A673 (cell line): ENCODE results near the gene HAND2. TPM values are rescaled to one million over a fixed set of nuclear protein-coding genes. Genes with fewer than 3 reads are reported as not detected.

Experiments used
- BruUV-seq: library from RNA; stranded (reverse); fragments of 400-500 nt; replicated peaks from 2 replicates; lab custom pipeline; 2021; lab: Mats Ljungman, UMichigan
- CTCF ChIA-PET: fragments of 300-600 bp; sonication (Branson Sonifier 250); formaldehyde crosslinking; loops from one replicate; lab custom pipeline; 2022; ENCODE audit warnings: antibody characterized with exemption; lab: Charles Lee
- POLR2A ChIA-PET: fragments of 300-600 bp; sonication (Branson Sonifier 250); formaldehyde crosslinking; loops from one replicate; lab custom pipeline; 2022; ENCODE audit warnings: antibody characterized with exemption; ENCODE audit not compliant: low non-redundant PET; lab: Charles Lee
- DNase-seq: peaks from one replicate; pipeline ENCODE4 v3.0.0-alpha.2; 2015; ENCODE audit warnings: low spot score
- H3K27ac ChIP-seq: fragments of 200-600 bp; sonication (generic); 2 replicates; pipeline ENCODE4 v1.5.1; 2016; ENCODE audit warnings: mixed run types, low read depth, mild to moderate bottlenecking, mixed read lengths, antibody characterized with exemption, low read length; ENCODE audit not compliant: poor library complexity, severe bottlenecking
- H3K27me3 ChIP-seq: fragments of 200-600 bp; sonication (generic); replicated peaks from 2 replicates; pipeline ENCODE4 v1.6.1; 2017; ENCODE audit warnings: mixed run types, low read depth, mild to moderate bottlenecking, mixed read lengths, antibody characterized with exemption, low read length; ENCODE audit not compliant: insufficient read depth, poor library complexity
- H3K36me3 ChIP-seq: fragments of 200-600 bp; sonication (generic); 2 replicates; pipeline ENCODE4 v1.6.1; 2016; ENCODE audit warnings: mixed run types, mild to moderate bottlenecking, mixed read lengths, antibody characterized with exemption, low read length; ENCODE audit not compliant: insufficient read depth, poor library complexity, severe bottlenecking
- H3K4me1 ChIP-seq: fragments of 200-600 bp; sonication (generic); 2 replicates; pipeline ENCODE4 v1.6.1; 2017; ENCODE audit warnings: mixed run types, mild to moderate bottlenecking, mixed read lengths, antibody characterized with exemption, low read length; ENCODE audit not compliant: insufficient read depth, poor library complexity, severe bottlenecking
- H3K4me3 ChIP-seq: fragments of 200-600 bp; sonication (generic); 2 replicates; pipeline ENCODE4 v1.5.1; 2016; ENCODE audit warnings: low read depth, mixed run types, mild to moderate bottlenecking, mixed read lengths, low read length; ENCODE audit not compliant: poor library complexity, severe bottlenecking
- H3K9me3 ChIP-seq: fragments of 200-600 bp; sonication (generic); 2 replicates; pipeline ENCODE4 v1.6.1; 2016; ENCODE audit warnings: mixed run types, low read depth, mild to moderate bottlenecking, mixed read lengths, antibody characterized with exemption, low read length; ENCODE audit not compliant: poor library complexity, severe bottlenecking
- CTCF ChIP-seq: fragments of 300-800, 200-600 bp; sonication (generic); conservative IDR thresholded peaks from 2 replicates; pipeline ENCODE4 v1.5.1; 2017; ENCODE audit warnings: low read depth, mild to moderate bottlenecking, antibody characterized with exemption, low read length, moderate library complexity, mixed read lengths
- EZH2 ChIP-seq: fragments of 200-600 bp; sonication (generic); IDR thresholded peaks from 2 replicates; pipeline ENCODE4 v1.6.1; 2017; ENCODE audit warnings: borderline replicate concordance, low read depth, mild to moderate bottlenecking, mixed read lengths, antibody characterized with exemption, low read length; ENCODE audit not compliant: poor library complexity, severe bottlenecking
- intact Hi-C: fragments of 100-400 bp; cut with micrococcal nuclease; formaldehyde crosslinking; loops from one replicate; pipeline ENCODE4 v1.10.0; 2022; ENCODE audit not compliant: unreplicated experiment
- total RNA-seq: library from RNA; stranded (reverse); gene quantifications from 2 replicates; pipeline ENCODE4 v1.2.3, GENCODE V29; 2021

Gene HAND2
- total RNA-seq, 1 experiment from 2014 or later = 24.0 TPM

- CTCF ChIA-PET = no interaction called here
- no peak overlapping the region for H3K27ac ChIP-seq
- H3K9me3 ChIP-seq = no peaks in the 10 kb centered on the region
- intact Hi-C loops = no loop called here
- H3K4me3 ChIP-seq = no peak overlapping the region
- POLR2A ChIA-PET = no interaction called here
- TF ChIP-seq EZH2 (no peak), CTCF (no peak)
- peaks cover 21% of the 10 kb centered on the region for H3K4me1 ChIP-seq
- no peaks in the 10 kb centered on the region for H3K27me3 ChIP-seq
- no peak for DNase-seq
- peaks cover 27% of the 10 kb centered on the region for H3K36me3 ChIP-seq
- BruUV-seq = no TSS peak
Measured at GRCh38 chr4:173525118-173526011, 4.7 kb downstream of the HAND2 start.

GRCh38 chr4:173524218-173525117, 5.6 kb downstream of the HAND2 start:
- no peak for TF ChIP-seq CTCF
- TF ChIP-seq EZH2 = no peak
- no peaks in the 10 kb centered on the region for H3K27me3 ChIP-seq
- intact Hi-C loops = loop anchor here (5.0 kb wide), 1 partner anchor 633 kb away; no protein-coding TSS in a partner anchor
- H3K4me3 ChIP-seq = no peak overlapping the region
- DNase-seq = no peak
- ChIA-PET POLR2A (no interaction called here), CTCF (no interaction called here)
- H3K9me3 ChIP-seq = no peaks in the 10 kb centered on the region
- peaks cover 21% of the 10 kb centered on the region for H3K4me1 ChIP-seq
- BruUV-seq = no TSS peak
- no peak overlapping the region for H3K27ac ChIP-seq
- H3K36me3 ChIP-seq = peaks cover 27% of the 10 kb centered on the region

- DNase-seq = no peak
- H3K36me3 ChIP-seq = peaks cover 27% of the 10 kb centered on the region
- BruUV-seq = no TSS peak
- intact Hi-C loops = loop anchor here (5.0 kb wide), 1 partner anchor 634 kb away; no protein-coding TSS in a partner anchor
- peak overlapping the region; percentile 82 for H3K27ac ChIP-seq
- no peaks in the 10 kb centered on the region for H3K27me3 ChIP-seq
- POLR2A ChIA-PET = interaction anchor here (0.7 kb wide), 1 partner anchor 349 kb away, joined by 5 read pairs; no protein-coding TSS in a partner anchor
- CTCF ChIA-PET = no interaction called here
- peak overlapping the region; percentile 47 for H3K4me3 ChIP-seq
- no peaks in the 10 kb centered on the region for H3K9me3 ChIP-seq
- TF ChIP-seq EZH2 (no peak), CTCF (no peak)
- H3K4me1 ChIP-seq = peaks cover 19% of the 10 kb centered on the region
Measured at GRCh38 chr4:173522951-173523395, 7.1 kb downstream of the HAND2 start.
